IMR-90 (cell line): ENCODE measurements around the gene TMEM253.

Experiments used
- POLR2A ChIP-seq: IDR thresholded peaks from 2 replicates; pipeline ENCODE4 v1.6.1; 2012; ENCODE audit warnings: mild to moderate bottlenecking, low read depth, low read length
- TF ChIP-seq, protein P1 (sequence below): fragments of 150-350 bp; IDR thresholded peaks from 2 replicates; pipeline ENCODE4 v1.6.1; 2016; ENCODE audit warnings: low read depth, mild to moderate bottlenecking, low read length, moderate library complexity, borderline replicate concordance
- TF ChIP-seq, protein P2 (sequence below): conservative IDR thresholded peaks from 2 replicates; pipeline ENCODE4 v1.5.1; 2012; ENCODE audit warnings: mild to moderate bottlenecking, low read depth, low read length, improper control_type of control experiment

DNA sequence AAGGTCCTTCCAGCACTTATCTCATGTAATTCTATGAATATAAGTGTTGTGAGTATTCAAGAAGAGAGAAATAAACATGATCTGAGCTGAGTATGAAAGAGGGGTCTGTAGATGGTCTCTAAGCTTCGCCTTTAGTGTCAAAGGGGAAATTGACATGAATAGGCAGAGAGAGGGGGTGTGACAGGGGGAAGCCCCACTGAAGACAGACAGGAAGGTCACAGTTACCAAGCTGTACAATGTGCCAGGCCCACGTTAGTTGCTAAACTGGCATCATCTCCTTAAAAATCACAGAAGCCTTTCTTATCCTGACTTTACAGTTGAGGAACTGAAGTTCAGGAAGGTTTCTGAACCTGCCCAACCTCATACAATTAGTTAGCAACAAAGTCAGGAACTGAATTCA lies 23.2 kb upstream of the TMEM253 start:
- TF ChIP-seq, protein P1, sequence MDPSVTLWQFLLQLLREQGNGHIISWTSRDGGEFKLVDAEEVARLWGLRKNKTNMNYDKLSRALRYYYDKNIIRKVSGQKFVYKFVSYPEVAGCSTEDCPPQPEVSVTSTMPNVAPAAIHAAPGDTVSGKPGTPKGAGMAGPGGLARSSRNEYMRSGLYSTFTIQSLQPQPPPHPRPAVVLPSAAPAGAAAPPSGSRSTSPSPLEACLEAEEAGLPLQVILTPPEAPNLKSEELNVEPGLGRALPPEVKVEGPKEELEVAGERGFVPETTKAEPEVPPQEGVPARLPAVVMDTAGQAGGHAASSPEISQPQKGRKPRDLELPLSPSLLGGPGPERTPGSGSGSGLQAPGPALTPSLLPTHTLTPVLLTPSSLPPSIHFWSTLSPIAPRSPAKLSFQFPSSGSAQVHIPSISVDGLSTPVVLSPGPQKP = no peak
- TF ChIP-seq, protein P2, sequence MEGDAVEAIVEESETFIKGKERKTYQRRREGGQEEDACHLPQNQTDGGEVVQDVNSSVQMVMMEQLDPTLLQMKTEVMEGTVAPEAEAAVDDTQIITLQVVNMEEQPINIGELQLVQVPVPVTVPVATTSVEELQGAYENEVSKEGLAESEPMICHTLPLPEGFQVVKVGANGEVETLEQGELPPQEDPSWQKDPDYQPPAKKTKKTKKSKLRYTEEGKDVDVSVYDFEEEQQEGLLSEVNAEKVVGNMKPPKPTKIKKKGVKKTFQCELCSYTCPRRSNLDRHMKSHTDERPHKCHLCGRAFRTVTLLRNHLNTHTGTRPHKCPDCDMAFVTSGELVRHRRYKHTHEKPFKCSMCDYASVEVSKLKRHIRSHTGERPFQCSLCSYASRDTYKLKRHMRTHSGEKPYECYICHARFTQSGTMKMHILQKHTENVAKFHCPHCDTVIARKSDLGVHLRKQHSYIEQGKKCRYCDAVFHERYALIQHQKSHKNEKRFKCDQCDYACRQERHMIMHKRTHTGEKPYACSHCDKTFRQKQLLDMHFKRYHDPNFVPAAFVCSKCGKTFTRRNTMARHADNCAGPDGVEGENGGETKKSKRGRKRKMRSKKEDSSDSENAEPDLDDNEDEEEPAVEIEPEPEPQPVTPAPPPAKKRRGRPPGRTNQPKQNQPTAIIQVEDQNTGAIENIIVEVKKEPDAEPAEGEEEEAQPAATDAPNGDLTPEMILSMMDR = no peak
- no peak for TF ChIP-seq POLR2A
